ENCODE data around the gene SIRPA. TPM values are rescaled to one million over a fixed set of nuclear protein-coding genes. Genes with fewer than 3 reads are reported as not detected.

SIRPA gene
- total and polyA plus RNA-seq, 12 donors = 9.7 to 45.8 (median 24.8) TPM

DNA sequence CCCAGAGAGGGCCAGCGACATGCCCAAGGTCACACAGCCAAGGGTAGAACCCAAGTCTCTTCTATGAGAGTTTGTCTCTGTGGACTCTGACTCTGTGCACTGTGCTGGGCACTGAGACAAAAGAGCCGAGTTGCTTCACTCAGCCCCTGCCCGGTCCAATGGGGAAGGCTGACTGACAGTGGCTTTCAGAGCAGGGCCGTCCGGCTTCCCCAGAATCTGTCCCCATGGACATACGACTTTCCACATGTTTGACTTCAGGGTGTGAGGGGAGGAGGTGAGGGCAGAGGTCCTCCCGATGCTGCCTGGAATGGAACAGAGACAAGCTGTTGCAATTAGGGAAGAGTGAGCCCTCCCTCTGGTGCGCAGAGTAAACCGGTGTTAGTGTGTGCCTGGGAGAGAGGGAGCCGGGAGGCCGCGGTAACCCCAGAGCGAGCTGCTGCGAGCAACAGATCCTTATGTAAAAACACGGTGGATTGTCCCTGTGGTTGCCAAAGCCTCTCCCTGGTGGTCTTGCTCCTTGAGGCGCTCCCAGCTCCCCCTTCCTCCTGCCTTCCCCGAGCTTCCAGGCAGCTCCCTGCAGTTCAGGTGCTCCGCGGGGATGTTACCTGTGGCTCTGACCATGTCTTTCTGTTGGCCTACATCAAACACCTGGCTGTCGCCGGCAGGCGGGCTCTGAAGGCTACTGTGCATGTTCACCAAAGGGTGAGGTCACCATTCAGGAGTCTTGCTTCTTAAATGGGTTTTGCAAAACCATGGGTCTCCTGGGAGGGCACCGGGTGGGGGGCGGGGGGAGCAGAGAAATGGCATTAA is 672 bp downstream of the SIRPA start:
- Histone ChIP-seq H3K36me3 (peaks cover 0 to 5% (median 0%) of the 10 kb centered on the region in 9 donors), H3K27ac (peak overlapping the region in 9 of 10 donors; percentile 72 to 97 (median 93)), H3K9me3 (no peaks in the 10 kb centered on the region), H3K27me3 (peaks cover 0 to 16% (median 0%) of the 10 kb centered on the region in 7 donors), H3K4me3 (peak overlapping the region; percentile 61 to 82 (median 74)), H3K4me1 (peaks cover 3 to 69% (median 60%) of the 10 kb centered on the region in 9 donors)
- ATAC-seq (peak in 4 of 8 donors; percentile 7 to 26 (median 14)), DNase-seq (peak in 1 of 2 donors; percentile 29)
- 32 to 33% methylated on average over 24 of the region's 24 CpGs for WGBS, 2 donors
- intact Hi-C loops (cut with DNase I) = loop anchor here in 6 of 10 donors (2.0 to 10.0 kb wide), 3 partner anchors 93 to 209 kb away; partner anchors contain the start of gene STK35 (in 1 of the 6)
- TF ChIP-seq, protein P1, sequence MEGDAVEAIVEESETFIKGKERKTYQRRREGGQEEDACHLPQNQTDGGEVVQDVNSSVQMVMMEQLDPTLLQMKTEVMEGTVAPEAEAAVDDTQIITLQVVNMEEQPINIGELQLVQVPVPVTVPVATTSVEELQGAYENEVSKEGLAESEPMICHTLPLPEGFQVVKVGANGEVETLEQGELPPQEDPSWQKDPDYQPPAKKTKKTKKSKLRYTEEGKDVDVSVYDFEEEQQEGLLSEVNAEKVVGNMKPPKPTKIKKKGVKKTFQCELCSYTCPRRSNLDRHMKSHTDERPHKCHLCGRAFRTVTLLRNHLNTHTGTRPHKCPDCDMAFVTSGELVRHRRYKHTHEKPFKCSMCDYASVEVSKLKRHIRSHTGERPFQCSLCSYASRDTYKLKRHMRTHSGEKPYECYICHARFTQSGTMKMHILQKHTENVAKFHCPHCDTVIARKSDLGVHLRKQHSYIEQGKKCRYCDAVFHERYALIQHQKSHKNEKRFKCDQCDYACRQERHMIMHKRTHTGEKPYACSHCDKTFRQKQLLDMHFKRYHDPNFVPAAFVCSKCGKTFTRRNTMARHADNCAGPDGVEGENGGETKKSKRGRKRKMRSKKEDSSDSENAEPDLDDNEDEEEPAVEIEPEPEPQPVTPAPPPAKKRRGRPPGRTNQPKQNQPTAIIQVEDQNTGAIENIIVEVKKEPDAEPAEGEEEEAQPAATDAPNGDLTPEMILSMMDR (IDR thresholded peaks at IDR 0.05) = no peak

DNA sequence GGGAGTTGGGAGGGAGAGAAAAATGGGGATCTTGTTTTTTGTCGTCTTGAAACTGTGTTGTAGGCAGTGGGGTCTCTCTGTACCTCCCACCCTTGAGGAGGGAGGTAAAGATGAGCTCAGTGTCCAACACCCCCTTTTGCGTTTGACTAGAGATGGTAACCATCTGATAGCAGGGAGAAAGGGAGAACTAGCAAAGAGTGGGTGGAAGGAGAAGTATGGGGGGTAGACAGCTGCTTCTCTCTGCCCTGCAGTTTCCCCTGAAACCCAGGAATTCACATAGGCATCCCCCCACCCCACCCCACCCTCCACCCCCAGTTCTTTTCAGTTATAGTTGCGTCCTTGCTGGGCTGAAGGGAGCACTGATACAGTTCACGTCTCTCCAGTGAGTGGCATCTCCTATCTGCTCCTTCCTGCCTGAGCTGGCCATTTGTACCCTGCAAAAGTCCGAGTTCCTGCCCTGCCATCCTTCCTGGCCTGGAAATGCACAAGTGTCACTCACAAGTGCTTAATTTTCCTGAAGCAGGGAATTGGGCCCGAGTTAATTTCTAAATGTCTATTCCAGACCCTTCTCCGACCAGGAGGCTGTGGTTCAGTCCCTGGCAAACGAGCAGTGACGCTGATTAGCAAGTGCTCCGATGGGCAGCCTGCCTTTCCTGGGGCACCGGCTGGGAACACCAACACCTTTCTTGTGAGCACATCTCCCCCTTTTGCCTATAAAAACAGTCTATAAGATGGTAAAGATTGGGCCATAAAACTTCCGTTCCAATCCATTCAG is 1.5 kb downstream of the SIRPA start:
- Histone ChIP-seq H3K9me3 (no peaks in the 10 kb centered on the region), H3K27ac (peak overlapping the region in 7 of 10 donors; percentile 11 to 97 (median 94)), H3K36me3 (peaks cover 0 to 13% (median 0%) of the 10 kb centered on the region in 9 donors), H3K4me1 (peaks cover 3 to 69% (median 60%) of the 10 kb centered on the region in 9 donors), H3K27me3 (peaks cover 0 to 16% (median 0%) of the 10 kb centered on the region in 7 donors), H3K4me3 (peak overlapping the region in 7 of 10 donors; percentile 61 to 82 (median 78))
- no peak for DNase-seq
- 60 to 62% methylated on average over 12 of the region's 12 CpGs for WGBS, 2 donors
- intact Hi-C loops (cut with DNase I) = loop anchor here in 3 of 10 donors (5.0 to 10.0 kb wide), 2 partner anchors 94 to 208 kb away; partner anchors contain the start of gene STK35 (in 1 of the 3)
- TF ChIP-seq, protein P1 (IDR thresholded peaks at IDR 0.05) = no peak
- ATAC-seq = no peak

DNA sequence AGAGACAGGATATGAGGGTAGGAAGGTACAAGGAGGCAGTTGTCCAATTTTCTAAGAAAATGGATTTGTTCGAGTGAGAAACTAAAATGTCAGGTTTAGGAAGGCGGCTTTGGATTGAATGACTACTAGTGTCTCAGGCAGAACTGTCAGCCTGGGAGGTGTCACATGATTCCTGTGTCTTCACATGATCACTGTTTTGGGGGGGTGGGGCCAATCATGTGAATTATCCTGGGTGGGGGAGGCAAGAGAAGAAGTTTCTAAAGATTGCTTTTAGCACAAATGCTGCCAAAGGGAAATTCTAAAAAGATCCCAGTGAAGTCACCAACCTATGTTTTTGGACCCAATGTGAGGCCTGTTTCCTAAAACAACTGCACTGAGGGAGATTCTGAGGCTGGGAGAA is 2.3 kb downstream of the SIRPA start:
- H3K4me1 ChIP-seq = peaks cover 3 to 68% (median 55%) of the 10 kb centered on the region in 9 donors
- intact Hi-C loops (cut with DNase I) = loop anchor here in 3 of 10 donors (5.0 to 10.0 kb wide), 2 partner anchors 95 to 207 kb away; partner anchors contain the start of gene STK35 (in 1 of the 3)
- 75 to 86% methylated on average over 2 of the region's 2 CpGs for WGBS, 2 donors
- peaks cover 0 to 22% (median 0%) of the 10 kb centered on the region in 9 donors for H3K36me3 ChIP-seq
- TF ChIP-seq, protein P1 (IDR thresholded peaks at IDR 0.05) = no peak
- H3K27me3 ChIP-seq = peaks cover 0 to 16% (median 0%) of the 10 kb centered on the region in 7 donors
- DNase-seq = no peak
- no peaks in the 10 kb centered on the region for H3K9me3 ChIP-seq
- no peak for ATAC-seq
- H3K4me3 ChIP-seq = peak overlapping the region in 3 of 10 donors; percentile 8 to 82 (median 78)
- peak overlapping the region in 8 of 10 donors; percentile 30 to 95 (median 60) for H3K27ac ChIP-seq
